ENCODE measurements around the gene USP31. TPM values are rescaled to one million over a fixed set of nuclear protein-coding genes. Genes with fewer than 3 reads are reported as not detected.
A peak's percentile ranks its signal among the peaks of the same experiment; 100 is the strongest.

USP31 gene
- 5.6 and 6.7 TPM in 2 replicates for total RNA-seq
- 1.4 TPM for total RNA-seq (2013)
- 1.3 and 1.6 TPM in 2 replicates for polyA plus RNA-seq
- 1.1 and 1.6 TPM in 2 replicates for polyA minus RNA-seq

- peaks cover 5% of the 10 kb centered on the region for H3K27me3 Mint-ChIP-seq
- H3K4me1 Mint-ChIP-seq = peaks cover 14% of the 10 kb centered on the region
- Histone ChIP-seq H3K4me2 (replicated peaks; ENCODE audit: low read depth, low read length, poor library complexity, severe bottlenecking) (peak within 1 kb of the TSS; percentile 99), H3K9ac (ENCODE audit: low read length) (peak within 1 kb of the TSS; percentile 79), H3K9me3 (ENCODE audit: control extremely low read depth in 1 of 3, control insufficient read depth in 2 of 3, insufficient read depth in 1 of 3, low read length in 2 of 3) (no peaks in the 10 kb centered on the region), H2AFZ (ENCODE audit: insufficient read depth, low read depth, low read length, poor library complexity, severe bottlenecking) (peak within 1 kb of the TSS; percentile 93), H3K79me2 (ENCODE audit: control insufficient read depth, insufficient read depth, low read length) (peaks cover 9% of the 10 kb centered on the region), H3K27me3 (replicated peaks in 1 of 4; ENCODE audit: control extremely low read depth in 1 of 4, control insufficient read depth in 3 of 4, insufficient read depth in 4 of 4, low read length in 3 of 4) (peaks cover 0 to 6% (median 0%) of the 10 kb centered on the region in 4 experiments), H3K36me3 (replicated peaks in 1 of 2; ENCODE audit: control extremely low read depth in 1 of 2, control insufficient read depth in 1 of 2, extremely low read depth in 1 of 2, insufficient read depth in 2 of 2, low read length in 1 of 2) (no peaks in the 10 kb centered on the region), H3K27ac (ENCODE audit: low read length in 2 of 2) (peak within 1 kb of the TSS in 1 of 2 donors; percentile 28), H4K20me1 (ENCODE audit: control insufficient read depth, insufficient read depth, low read length, poor library complexity, severe bottlenecking) (no peaks in the 10 kb centered on the region), H3K4me1 (ENCODE audit: control insufficient read depth in 2 of 2, insufficient read depth in 2 of 2, low read length in 2 of 2) (peaks cover 8 to 9% of the 10 kb centered on the region in 2 donors), H3K4me3 (ENCODE audit: control extremely low read depth in 1 of 5, extremely low read depth in 1 of 5, insufficient read depth in 1 of 5, low read depth in 2 of 5, low read length in 4 of 5) (peak within 1 kb of the TSS; percentile 44 to 90 (median 71))
- no peak for TF ChIP-seq EZH2 (IDR thresholded peaks at IDR 0.05; ENCODE audit: borderline replicate concordance, insufficient read depth, low read depth, low read length, poor library complexity, severe bottlenecking)
- TF ChIP-seq, protein P1, sequence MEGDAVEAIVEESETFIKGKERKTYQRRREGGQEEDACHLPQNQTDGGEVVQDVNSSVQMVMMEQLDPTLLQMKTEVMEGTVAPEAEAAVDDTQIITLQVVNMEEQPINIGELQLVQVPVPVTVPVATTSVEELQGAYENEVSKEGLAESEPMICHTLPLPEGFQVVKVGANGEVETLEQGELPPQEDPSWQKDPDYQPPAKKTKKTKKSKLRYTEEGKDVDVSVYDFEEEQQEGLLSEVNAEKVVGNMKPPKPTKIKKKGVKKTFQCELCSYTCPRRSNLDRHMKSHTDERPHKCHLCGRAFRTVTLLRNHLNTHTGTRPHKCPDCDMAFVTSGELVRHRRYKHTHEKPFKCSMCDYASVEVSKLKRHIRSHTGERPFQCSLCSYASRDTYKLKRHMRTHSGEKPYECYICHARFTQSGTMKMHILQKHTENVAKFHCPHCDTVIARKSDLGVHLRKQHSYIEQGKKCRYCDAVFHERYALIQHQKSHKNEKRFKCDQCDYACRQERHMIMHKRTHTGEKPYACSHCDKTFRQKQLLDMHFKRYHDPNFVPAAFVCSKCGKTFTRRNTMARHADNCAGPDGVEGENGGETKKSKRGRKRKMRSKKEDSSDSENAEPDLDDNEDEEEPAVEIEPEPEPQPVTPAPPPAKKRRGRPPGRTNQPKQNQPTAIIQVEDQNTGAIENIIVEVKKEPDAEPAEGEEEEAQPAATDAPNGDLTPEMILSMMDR (IDR thresholded peaks at IDR 0.05) = no peak
- H3K4me3 Mint-ChIP-seq = peak within 1 kb of the TSS; percentile 96
- peak; percentile 96 for ATAC-seq (ENCODE audit: low read depth)
- under 1% methylated on average over 72 of the region's 75 CpGs for WGBS (ENCODE audit: insufficient coverage)
- H3K9me3 Mint-ChIP-seq (ENCODE audit: insufficient read depth) = no peaks in the 10 kb centered on the region
- POLR2A ChIA-PET = no interaction called here
- peak within 1 kb of the TSS; percentile 84 for H3K27ac Mint-ChIP-seq
- intact Hi-C loops (cut with micrococcal nuclease) = loop anchor here (1.0 kb wide), 1 partner anchor 33 kb away; the partner anchor contains the start of gene SCNN1G
- CTCF ChIA-PET = interaction anchor here (1.3 kb wide), 1 partner anchor 448 kb away, joined by 3 read pairs; no protein-coding TSS in a partner anchor
- DNase-seq = peak; percentile 92
These were observed at the start of gene USP31 for GRCh38 chr16:23149267-23149992. TSS of gene USP31 (minus strand) at chr16:23149452. CDS start at chr16:23149270, 182 bp downstream.

DNA sequence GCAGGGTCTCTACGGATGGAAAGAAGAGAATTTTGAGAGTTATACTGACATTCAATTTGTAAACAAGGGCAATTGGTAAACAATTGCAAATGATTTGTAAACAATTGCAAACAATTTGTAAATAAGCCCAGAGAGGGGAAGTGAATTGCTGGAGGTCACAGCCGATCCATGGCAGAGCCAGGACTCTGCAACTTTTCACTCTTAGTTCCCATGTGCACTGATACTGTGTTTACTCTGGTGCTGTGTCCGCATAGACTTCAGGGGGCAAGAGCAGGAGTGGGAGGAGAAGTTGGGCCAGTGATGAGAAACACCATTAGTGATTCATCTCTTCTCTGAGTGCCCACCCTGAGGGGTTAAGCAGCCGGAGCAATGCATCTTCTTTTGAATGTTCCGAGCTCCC, 47.3 kb upstream of the USP31 start:
- ChIA-PET CTCF (no interaction called here), POLR2A (no interaction called here)
- no peak overlapping the region for H3K9ac ChIP-seq (ENCODE audit: low read length)
- H3K79me2 ChIP-seq (ENCODE audit: control insufficient read depth, insufficient read depth, low read length) = no peaks in the 10 kb centered on the region
- 62% methylated on average over 3 of the region's 5 CpGs for WGBS (ENCODE audit: insufficient coverage)
- no peak overlapping the region for H3K4me3 ChIP-seq (ENCODE audit: control extremely low read depth in 1 of 5, extremely low read depth in 1 of 5, insufficient read depth in 1 of 5, low read depth in 2 of 5, low read length in 4 of 5)
- H3K27ac ChIP-seq (ENCODE audit: low read length in 2 of 2) = no peak overlapping the region
- no peaks in the 10 kb centered on the region for H3K9me3 ChIP-seq (ENCODE audit: control extremely low read depth in 1 of 3, control insufficient read depth in 2 of 3, insufficient read depth in 1 of 3, low read length in 2 of 3)
- peaks cover 0 to 8% (median 3%) of the 10 kb centered on the region in 4 experiments for H3K27me3 ChIP-seq (replicated peaks in 1 of 4; ENCODE audit: control extremely low read depth in 1 of 4, control insufficient read depth in 3 of 4, insufficient read depth in 4 of 4, low read length in 3 of 4)
- no peaks in the 10 kb centered on the region for H3K36me3 ChIP-seq (replicated peaks in 1 of 2; ENCODE audit: control extremely low read depth in 1 of 2, control insufficient read depth in 1 of 2, extremely low read depth in 1 of 2, insufficient read depth in 2 of 2, low read length in 1 of 2)
- no peak overlapping the region for H3K4me2 ChIP-seq (replicated peaks; ENCODE audit: low read depth, low read length, poor library complexity, severe bottlenecking)
- intact Hi-C loops (cut with micrococcal nuclease) = no loop called here
- H2AFZ ChIP-seq (ENCODE audit: insufficient read depth, low read depth, low read length, poor library complexity, severe bottlenecking) = no peak overlapping the region
- no peaks in the 10 kb centered on the region for H4K20me1 ChIP-seq (ENCODE audit: control insufficient read depth, insufficient read depth, low read length, poor library complexity, severe bottlenecking)
- peaks cover 0 to 4% of the 10 kb centered on the region in 2 donors for H3K4me1 ChIP-seq (ENCODE audit: control insufficient read depth in 2 of 2, insufficient read depth in 2 of 2, low read length in 2 of 2)
- H3K4me3 Mint-ChIP-seq = no peak overlapping the region
- no peaks in the 10 kb centered on the region for H3K9me3 Mint-ChIP-seq (ENCODE audit: insufficient read depth)
- no peak overlapping the region for H3K27ac Mint-ChIP-seq
- DNase-seq (no peak), ATAC-seq (ENCODE audit: low read depth) (no peak)
- H3K27me3 Mint-ChIP-seq = peaks cover 34% of the 10 kb centered on the region
- no peak for TF ChIP-seq EZH2 (IDR thresholded peaks at IDR 0.05; ENCODE audit: borderline replicate concordance, insufficient read depth, low read depth, low read length, poor library complexity, severe bottlenecking)
- TF ChIP-seq, protein P1 (IDR thresholded peaks at IDR 0.05) = no peak
- H3K4me1 Mint-ChIP-seq = no peaks in the 10 kb centered on the region

Measured in B cell (primary cell).